Cardiac septum (tissue), 1 donor: ENCODE results near the gene C22orf23. TPM values are rescaled to one million over a fixed set of nuclear protein-coding genes. Genes with fewer than 3 reads are reported as not detected.

Experiments used
- DNase-seq: peaks from one replicate; pipeline ENCODE4 v3.0.0-alpha.2; 2020; ENCODE audit warnings: low spot score
- intact Hi-C: fragments of 100-400 bp; cut with DNase I; formaldehyde crosslinking; loops from one replicate; pipeline ENCODE4 v1.14.0; 2022
- long read RNA-seq: library from polyadenylated mRNA; unstranded; transcript quantifications from one replicate; pipeline ENCODE4 v2.0.0, GENCODE V29; 2021
- total RNA-seq: library from RNA; stranded (reverse); fragmentation: NEBNext Ultra II Directional; extraction: Animal tissue kit (Norgen Biotek cat#: 25700); gene quantifications from one replicate; pipeline ENCODE4 v1.2.1, GENCODE V29; 2021
- donor health status: DM: no; HTN: no; CAD: no.

C22orf23 gene
- 0.54 TPM for total RNA-seq
- long read RNA-seq, partial matches to known transcripts, result 0 of 6 reads
- long read RNA-seq, other reads (novel, unspliced or antisense), result 6 of 6 reads

GRCh38 chr22:37953437-37954179 lies at the start of gene C22orf23, which contains the start of gene POLR2F:
Gene C22orf23, minus strand, starts transcription at chr22:37953601. Its CDS starts 452 bp downstream, at chr22:37953149.
Gene POLR2F, plus strand, starts transcription at chr22:37953699. Its CDS starts 89 bp downstream, at chr22:37953788.
- intact Hi-C loops, result no loop called here
- DNase-seq, result peak; percentile 98

GRCh38 chr22:37999640-38000272 lies 46.4 kb upstream of the C22orf23 start:
- DNase-seq, result no peak
- intact Hi-C loops, result no loop called here

- intact Hi-C loops, result no loop called here
- DNase-seq, result no peak
These were observed 45.8 kb upstream of the C22orf23 start for GRCh38 chr22:37999236-37999635.

- intact Hi-C loops, result no loop called here
- no peak for DNase-seq
These were observed 45.1 kb upstream of the C22orf23 start for GRCh38 chr22:37998543-37998942.

GRCh38 chr22:37996515-37997246 lies 43.3 kb upstream of the C22orf23 start:
- no peak for DNase-seq
- intact Hi-C loops, result no loop called here

GRCh38 chr22:37996079-37996478 lies 42.7 kb upstream of the C22orf23 start:
- no peak for DNase-seq

GRCh38 chr22:37995460-37995859 lies 42.1 kb upstream of the C22orf23 start:
- intact Hi-C loops, result no loop called here
- no peak for DNase-seq

More at GRCh38 chr22:37996079-37996478, 42.7 kb upstream of the C22orf23 start:
- intact Hi-C loops, result no loop called here

GRCh38 chr22:37994982-37995381 lies 41.6 kb upstream of the C22orf23 start:
- intact Hi-C loops, result no loop called here
- no peak for DNase-seq

- intact Hi-C loops, result no loop called here
- no peak for DNase-seq
These were observed 40.6 kb upstream of the C22orf23 start for GRCh38 chr22:37994049-37994448.

- no peak for DNase-seq
- intact Hi-C loops, result no loop called here
These were observed 38.5 kb upstream of the C22orf23 start for GRCh38 chr22:37991731-37992442.

- intact Hi-C loops, result no loop called here
- no peak for DNase-seq
These were observed 37.5 kb upstream of the C22orf23 start for GRCh38 chr22:37990862-37991261.

GRCh38 chr22:37990301-37990700 lies 36.9 kb upstream of the C22orf23 start:
- intact Hi-C loops, result no loop called here
- DNase-seq, result no peak

- DNase-seq, result no peak
- intact Hi-C loops, result no loop called here
These were observed 36.0 kb upstream of the C22orf23 start for GRCh38 chr22:37989146-37990045.

- intact Hi-C loops, result no loop called here
- no peak for DNase-seq
These were observed 33.0 kb upstream of the C22orf23 start for GRCh38 chr22:37986371-37986770.

GRCh38 chr22:37985751-37986281 lies 32.4 kb upstream of the C22orf23 start:
- intact Hi-C loops, result no loop called here
- no peak for DNase-seq

- no peak for DNase-seq
- intact Hi-C loops, result no loop called here
These were observed 31.7 kb upstream of the C22orf23 start for GRCh38 chr22:37985050-37985585.

- intact Hi-C loops, result no loop called here
- no peak for DNase-seq
These were observed 30.7 kb upstream of the C22orf23 start, which contains the start of gene SOX10 for GRCh38 chr22:37983860-37984791. Gene SOX10, minus strand, starts transcription at chr22:37984555. Its CDS starts 771 bp downstream, at chr22:37983784.
